NCI-H2081 treated with DMSO at 0.1 percent for 48 hours (cell line): ENCODE results near the gene RHOXF1.
"Not testable (repeated sequence)": the region's sequence is repeated elsewhere in the genome, so short reads cannot be mapped to it uniquely, and the experiment has no call there.

Experiments used
- DNase-seq: peaks from one replicate; lab custom pipeline; 2025; lab: John Stamatoyannopoulos, UW

RHOXF1 gene, protein sequence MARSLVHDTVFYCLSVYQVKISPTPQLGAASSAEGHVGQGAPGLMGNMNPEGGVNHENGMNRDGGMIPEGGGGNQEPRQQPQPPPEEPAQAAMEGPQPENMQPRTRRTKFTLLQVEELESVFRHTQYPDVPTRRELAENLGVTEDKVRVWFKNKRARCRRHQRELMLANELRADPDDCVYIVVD

DNA sequence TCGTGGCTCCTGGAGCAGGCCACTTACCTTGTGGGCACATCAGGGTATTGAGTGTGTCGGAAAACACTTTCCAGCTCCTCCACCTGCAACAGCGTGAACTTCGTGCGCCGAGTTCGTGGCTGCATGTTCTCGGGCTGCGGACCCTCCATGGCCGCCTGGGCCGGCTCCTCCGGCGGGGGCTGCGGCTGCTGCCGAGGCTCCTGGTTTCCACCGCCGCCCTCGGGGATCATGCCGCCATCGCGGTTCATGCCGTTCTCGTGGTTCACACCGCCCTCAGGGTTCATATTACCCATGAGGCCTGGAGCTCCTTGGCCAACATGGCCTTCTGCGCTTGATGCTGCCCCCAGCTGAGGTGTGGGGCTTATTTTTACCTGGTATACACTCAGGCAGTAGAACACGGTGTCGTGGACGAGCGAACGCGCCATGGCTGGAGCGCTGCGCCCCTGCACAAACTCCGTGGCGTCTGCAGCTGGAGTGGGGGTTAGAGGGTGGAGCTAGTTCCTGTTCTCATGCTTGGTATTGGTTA is at the start of gene RHOXF1:
Gene RHOXF1 (minus strand): TSS at position 476 of the 526 bp plus-strand sequence. CDS start 51 bp downstream, at position 425.
- DNase-seq = no peak

GRCh38 chrX:120159086-120159485 is 43.4 kb upstream of the RHOXF1 start:
- not testable (repeated sequence) for DNase-seq

DNA sequence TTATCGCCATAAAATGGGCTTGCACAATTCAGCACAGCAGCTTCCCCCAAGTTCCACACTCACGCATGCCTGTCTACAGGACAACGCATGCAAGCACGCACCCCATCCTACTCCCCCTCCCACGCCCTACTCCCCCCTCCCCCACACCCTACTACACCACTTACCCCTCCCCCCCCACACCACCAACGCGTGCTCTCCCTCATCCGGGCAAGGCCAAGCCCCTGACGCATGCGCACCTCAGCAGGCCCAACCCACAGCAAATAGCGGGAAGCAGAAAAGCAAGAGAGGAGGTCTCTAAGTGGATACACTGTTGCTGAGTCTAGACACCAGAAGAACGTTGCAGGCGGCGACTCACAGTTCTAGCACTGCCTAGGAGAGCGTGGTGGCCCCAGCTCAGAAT is 42.6 kb upstream of the RHOXF1 start, which contains the start of gene RHOXF2:
Gene RHOXF2 (plus strand): TSS at position 301 of the 400 bp plus-strand sequence. CDS start 138 bp downstream, outside the sequence.
- not testable (repeated sequence) for DNase-seq

GRCh38 chrX:120150109-120150744 is 34.5 kb upstream of the RHOXF1 start:
- not testable (repeated sequence) for DNase-seq

DNA sequence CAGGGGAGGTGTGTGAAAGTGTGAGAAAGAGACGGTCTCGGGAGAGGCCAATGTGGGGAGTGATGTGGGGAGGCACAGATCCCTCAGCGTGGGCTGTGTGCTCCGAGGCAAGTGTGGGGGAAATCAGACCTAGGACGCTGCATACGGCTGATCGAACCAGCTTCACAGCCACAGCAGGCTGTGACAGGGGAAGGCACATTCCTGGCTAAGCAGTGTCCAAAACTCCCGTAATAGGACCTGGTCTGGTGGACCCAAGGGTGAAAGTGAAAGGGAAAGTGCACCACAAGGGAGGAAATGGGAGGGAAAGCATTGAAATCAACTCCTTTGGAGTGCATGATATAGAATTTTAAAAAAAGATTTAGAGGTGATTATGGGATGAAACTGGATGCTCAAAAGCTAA is 31.8 kb upstream of the RHOXF1 start:
- no peak for DNase-seq

- DNase-seq = not testable (repeated sequence)
Observed at GRCh38 chrX:120146323-120146722, 30.6 kb upstream of the RHOXF1 start.

GRCh38 chrX:120145295-120145925 is 29.7 kb upstream of the RHOXF1 start:
- DNase-seq = no peak

GRCh38 chrX:120144178-120144844 is 28.6 kb upstream of the RHOXF1 start:
- no peak for DNase-seq

- peak; percentile 89 for DNase-seq
Observed at GRCh38 chrX:120140293-120140981, 24.7 kb upstream of the RHOXF1 start.

- DNase-seq = no peak
Observed at GRCh38 chrX:120137439-120137838, 21.7 kb upstream of the RHOXF1 start.

- no peak for DNase-seq
Observed at GRCh38 chrX:120136840-120137239, 21.1 kb upstream of the RHOXF1 start.

- no peak for DNase-seq
Observed at GRCh38 chrX:120136128-120136527, 20.4 kb upstream of the RHOXF1 start.

DNA sequence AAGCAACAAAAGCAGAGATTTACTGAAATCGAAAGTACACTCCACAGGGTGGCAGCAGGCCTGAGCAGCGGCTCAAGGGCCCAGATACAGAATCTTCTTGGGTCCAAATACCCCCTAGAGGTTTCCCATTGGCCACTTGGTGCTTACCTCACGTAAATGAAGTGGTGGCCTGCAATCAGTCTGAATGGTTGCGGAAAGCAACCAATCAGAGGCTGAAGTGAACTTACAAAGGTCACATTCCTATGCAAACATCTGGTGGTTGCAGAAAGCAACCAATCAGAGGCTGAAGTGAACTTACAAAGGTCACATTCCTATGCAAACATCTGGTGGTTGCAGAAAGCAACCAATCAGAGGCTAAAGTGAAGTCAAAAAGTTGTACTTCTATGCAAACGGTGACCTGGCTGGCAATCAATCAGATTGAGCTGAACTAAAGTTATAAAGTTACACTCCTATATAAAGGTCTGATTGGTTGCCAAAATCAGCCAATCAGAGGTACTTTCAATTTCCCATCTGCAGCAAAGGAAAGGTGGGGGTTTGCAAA is 12.7 kb upstream of the RHOXF1 start:
- not testable (repeated sequence) for DNase-seq

GRCh38 chrX:120125444-120125843 is 9.7 kb upstream of the RHOXF1 start:
- no peak for DNase-seq

DNA sequence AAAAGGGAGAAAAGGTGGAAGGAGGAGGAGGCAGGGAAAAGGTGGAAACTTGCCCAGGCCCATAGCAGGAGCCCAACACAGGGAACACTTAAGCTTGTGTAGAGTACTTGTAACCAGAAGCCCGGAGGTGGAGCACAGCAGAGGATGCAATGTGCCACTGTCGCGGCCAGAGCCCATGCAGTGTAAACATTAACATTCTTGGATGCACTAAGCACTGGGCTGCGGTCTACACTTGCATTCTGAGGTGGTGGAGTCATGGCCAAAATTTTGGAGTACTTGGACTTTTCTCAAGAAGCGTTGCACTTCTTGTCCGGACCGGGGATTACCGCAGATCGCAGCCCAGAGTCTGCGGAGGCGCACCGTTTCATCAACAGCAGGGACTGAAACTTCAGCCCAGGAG is 4.5 kb upstream of the RHOXF1 start:
- DNase-seq = no peak

GRCh38 chrX:120111611-120112010 is 4.1 kb downstream of the RHOXF1 start:
- DNase-seq = no peak

DNA sequence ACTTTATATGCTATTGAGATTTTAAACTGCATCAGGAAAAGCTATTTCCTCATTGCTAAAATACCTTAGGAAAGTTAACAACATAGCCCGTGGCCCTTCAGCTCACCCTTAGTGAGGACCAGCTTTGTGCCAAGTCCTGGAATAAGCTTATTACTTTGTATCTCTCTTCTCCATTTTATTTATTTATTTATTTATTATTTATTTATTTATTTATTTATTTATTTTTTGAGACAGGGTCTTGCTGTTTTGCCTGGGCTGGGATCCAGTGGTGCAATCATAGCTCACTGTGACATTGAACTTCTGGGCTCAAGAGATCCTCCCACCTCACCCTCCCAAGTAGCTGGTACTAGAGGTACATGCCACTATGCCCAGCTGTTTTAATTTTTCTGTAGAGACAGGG is 6.3 kb downstream of the RHOXF1 start:
- DNase-seq = no peak

DNA sequence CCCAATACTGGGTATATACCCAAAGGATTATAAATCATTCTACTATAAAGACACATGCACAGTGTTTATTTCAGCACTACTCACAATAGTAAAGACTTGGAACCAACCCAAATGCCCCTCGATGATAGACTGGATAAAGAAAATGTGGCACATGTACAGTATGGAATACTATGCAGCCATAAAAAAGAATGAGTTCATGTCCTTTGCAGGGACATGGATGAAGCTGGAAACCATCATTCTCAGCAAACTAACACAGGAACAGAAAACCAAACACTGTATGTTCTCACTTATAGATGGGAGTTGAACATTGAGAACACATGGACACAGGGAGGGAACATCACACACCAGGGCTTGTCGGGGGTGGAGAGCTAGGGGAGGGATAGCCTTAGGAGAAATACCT is 11.0 kb downstream of the RHOXF1 start:
- not testable (repeated sequence) for DNase-seq

DNA sequence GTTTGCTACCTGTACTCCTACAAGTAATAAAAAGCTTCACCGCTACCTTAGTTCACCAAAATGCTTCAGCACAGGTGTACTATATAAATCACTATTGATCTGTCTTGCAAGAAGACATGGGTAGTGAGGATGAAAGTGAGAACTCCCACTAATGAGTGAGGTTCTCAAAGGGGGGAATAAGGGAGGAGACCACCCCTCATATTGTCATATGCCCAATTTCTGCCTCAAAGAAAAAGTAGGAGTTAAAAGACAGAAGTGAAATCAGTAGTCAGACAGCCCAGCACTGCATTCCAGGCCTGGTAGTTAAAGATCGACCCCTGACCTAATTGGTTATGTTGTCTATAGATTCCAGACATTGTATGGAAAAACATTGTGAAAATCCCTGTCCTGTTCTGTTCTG is 14.7 kb downstream of the RHOXF1 start:
- DNase-seq = not testable (repeated sequence)

DNA sequence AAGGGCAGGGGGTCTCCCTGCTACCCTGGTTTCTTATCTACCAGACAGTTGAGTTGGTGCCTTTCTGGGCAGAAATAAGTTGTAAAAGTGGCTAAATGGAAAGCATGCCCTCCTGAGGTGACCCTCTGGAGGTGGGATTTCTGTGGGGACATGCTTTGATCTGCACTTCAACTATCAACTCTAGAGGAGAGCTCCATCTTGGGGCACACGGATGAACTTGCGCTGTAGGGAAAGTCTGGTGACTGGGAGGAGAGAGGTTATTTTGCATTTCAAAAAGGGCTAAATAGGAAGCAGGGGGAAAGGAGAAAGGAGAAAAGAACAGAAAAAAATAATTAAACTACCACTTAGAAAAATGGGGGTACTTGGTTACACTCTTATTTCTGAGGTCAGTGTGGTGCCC is 25.5 kb downstream of the RHOXF1 start:
- DNase-seq = no peak

DNA sequence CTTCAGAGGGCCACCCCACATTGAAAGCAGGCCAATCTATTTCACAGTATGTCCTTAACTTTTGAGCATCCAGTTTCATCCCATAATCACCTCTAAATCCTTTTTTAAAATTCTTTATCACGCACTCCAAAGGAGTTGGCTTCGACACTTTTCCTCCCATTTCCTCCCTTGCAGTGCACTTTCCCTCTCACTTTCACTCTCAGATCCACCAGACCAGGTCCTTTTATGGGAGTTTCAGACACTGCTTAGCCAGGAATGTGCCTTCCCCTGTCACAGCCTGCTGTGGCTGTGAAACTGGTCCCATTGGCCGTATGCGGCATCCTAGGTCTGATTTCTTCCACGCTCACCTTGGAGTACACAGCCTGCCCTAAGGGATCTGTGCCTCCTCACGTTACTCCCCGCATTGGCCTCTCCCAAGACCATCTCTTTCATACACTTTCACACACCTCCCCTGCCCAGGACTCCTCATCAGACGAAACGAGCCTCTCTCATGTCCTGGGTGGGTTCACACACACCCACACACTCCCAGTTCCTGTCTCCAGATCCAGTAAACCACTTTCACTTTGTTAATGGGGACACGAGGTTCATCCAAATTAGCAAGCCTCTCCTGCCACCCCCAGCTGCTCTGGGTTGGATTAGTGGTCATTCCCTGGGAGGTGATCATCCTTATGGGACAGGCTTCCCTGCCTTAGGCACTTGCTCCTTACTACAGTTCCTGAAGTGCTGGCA is 28.3 kb downstream of the RHOXF1 start:
- DNase-seq = no peak
